HL-60 (cell line): ENCODE measurements around the gene CCPG1.

ENCODE experiments used
- GABPA ChIP-seq: IDR thresholded peaks from 2 replicates; pipeline ENCODE4 v1.6.1; 2012; ENCODE audit warnings: low read depth
- POLR2AphosphoS5 ChIP-seq: IDR thresholded peaks from 2 replicates; pipeline ENCODE4 v1.6.1; 2012; ENCODE audit warnings: low read depth
- TF ChIP-seq, protein P1 (sequence below): IDR thresholded peaks from one replicate; pipeline ENCODE4 v1.5.1; 2011; ENCODE audit warnings: low read length, control low read depth, inconsistent platforms; ENCODE audit not compliant: insufficient read depth
- TF ChIP-seq, protein P2 (sequence below): IDR thresholded peaks from 2 replicates; pipeline ENCODE4 v1.6.1; 2012; ENCODE audit warnings: low read depth; ENCODE audit not compliant: insufficient replicate concordance

DNA sequence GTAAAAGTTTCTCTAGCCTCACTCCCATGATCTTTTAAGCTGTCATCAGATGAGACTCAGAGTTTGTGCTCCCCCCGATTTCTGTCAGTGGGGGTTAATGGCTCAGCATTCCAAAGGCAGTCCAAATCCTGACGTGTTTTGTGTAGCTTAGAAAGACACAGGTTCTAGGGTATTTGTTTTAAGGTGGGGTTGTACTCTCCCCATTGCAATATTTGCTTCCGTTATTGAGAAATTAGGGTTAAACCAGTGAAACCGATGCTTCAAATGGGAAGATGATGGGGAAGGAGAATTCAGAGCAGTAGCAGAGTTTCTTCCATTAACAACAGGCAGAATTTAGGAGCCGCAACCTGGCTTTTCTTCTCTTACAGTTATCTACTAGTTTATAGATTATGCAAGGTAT is 85.7 kb downstream of the CCPG1 start:
- TF ChIP-seq, protein P1, sequence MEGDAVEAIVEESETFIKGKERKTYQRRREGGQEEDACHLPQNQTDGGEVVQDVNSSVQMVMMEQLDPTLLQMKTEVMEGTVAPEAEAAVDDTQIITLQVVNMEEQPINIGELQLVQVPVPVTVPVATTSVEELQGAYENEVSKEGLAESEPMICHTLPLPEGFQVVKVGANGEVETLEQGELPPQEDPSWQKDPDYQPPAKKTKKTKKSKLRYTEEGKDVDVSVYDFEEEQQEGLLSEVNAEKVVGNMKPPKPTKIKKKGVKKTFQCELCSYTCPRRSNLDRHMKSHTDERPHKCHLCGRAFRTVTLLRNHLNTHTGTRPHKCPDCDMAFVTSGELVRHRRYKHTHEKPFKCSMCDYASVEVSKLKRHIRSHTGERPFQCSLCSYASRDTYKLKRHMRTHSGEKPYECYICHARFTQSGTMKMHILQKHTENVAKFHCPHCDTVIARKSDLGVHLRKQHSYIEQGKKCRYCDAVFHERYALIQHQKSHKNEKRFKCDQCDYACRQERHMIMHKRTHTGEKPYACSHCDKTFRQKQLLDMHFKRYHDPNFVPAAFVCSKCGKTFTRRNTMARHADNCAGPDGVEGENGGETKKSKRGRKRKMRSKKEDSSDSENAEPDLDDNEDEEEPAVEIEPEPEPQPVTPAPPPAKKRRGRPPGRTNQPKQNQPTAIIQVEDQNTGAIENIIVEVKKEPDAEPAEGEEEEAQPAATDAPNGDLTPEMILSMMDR = no peak
- no peak for TF ChIP-seq POLR2AphosphoS5
- TF ChIP-seq, protein P2, sequence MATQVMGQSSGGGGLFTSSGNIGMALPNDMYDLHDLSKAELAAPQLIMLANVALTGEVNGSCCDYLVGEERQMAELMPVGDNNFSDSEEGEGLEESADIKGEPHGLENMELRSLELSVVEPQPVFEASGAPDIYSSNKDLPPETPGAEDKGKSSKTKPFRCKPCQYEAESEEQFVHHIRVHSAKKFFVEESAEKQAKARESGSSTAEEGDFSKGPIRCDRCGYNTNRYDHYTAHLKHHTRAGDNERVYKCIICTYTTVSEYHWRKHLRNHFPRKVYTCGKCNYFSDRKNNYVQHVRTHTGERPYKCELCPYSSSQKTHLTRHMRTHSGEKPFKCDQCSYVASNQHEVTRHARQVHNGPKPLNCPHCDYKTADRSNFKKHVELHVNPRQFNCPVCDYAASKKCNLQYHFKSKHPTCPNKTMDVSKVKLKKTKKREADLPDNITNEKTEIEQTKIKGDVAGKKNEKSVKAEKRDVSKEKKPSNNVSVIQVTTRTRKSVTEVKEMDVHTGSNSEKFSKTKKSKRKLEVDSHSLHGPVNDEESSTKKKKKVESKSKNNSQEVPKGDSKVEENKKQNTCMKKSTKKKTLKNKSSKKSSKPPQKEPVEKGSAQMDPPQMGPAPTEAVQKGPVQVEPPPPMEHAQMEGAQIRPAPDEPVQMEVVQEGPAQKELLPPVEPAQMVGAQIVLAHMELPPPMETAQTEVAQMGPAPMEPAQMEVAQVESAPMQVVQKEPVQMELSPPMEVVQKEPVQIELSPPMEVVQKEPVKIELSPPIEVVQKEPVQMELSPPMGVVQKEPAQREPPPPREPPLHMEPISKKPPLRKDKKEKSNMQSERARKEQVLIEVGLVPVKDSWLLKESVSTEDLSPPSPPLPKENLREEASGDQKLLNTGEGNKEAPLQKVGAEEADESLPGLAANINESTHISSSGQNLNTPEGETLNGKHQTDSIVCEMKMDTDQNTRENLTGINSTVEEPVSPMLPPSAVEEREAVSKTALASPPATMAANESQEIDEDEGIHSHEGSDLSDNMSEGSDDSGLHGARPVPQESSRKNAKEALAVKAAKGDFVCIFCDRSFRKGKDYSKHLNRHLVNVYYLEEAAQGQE = no peak
- TF ChIP-seq GABPA = no peak
